Stimulated activated CD8-positive, alpha-beta memory T cell treated with anti-CD3 and anti-CD28 coated beads, Interleukin-15, amount 100 ng/mL, for 1 hour (primary cell): Measurements from ENCODE around the gene RNF144B.
"Not testable (repeated sequence)": the region's sequence is repeated elsewhere in the genome, so short reads cannot be mapped to it uniquely, and the experiment has no call there.

Experiments
- DNase-seq: peaks from one replicate; pipeline ENCODE4 v3.0.0-alpha.2; 2020; ENCODE audit warnings: low read depth

Gene RNF144B

GRCh38 chr6:18409602-18410001, 22.5 kb downstream of the RNF144B start:
- not testable (repeated sequence) for DNase-seq

DNA sequence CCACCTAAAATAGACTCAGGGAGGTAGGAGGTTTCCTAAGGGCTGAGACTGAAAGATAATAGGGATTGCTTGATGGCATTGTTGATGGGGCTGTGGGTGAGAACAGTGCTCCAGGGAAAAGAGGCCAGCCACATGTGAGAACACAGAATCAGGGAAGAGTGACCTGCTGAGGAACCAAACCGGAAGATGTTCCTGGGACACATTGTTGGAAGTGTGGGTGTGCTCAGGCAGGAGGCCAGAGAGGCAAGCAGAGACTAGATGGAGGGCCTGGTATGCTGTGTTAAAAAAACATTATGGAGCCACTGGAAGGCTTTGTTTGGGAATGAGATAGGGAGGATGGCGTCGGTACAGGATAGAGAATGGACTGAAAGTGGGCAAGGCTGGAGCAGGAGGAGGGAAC, 23.3 kb downstream of the RNF144B start:
- DNase-seq, result no peak

DNA sequence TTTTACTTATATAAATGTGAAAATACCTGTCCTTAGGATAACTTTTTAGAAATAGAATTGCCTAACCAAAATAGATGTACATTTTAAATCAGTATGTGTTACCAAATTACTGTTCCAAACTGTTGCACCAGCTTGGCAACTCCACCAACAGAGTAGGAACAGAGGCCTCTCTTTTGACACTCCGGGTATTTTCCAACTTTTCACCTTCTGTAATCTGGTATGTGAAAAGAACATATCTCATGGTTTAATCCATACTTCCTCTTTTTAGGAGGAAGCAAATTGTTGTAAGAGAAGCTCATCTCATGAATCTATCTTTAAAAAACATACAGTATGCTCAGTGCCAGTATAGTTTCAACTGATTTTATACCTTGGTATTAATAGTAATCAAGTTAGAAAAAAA, 24.9 kb downstream of the RNF144B start:
- no peak for DNase-seq

DNA sequence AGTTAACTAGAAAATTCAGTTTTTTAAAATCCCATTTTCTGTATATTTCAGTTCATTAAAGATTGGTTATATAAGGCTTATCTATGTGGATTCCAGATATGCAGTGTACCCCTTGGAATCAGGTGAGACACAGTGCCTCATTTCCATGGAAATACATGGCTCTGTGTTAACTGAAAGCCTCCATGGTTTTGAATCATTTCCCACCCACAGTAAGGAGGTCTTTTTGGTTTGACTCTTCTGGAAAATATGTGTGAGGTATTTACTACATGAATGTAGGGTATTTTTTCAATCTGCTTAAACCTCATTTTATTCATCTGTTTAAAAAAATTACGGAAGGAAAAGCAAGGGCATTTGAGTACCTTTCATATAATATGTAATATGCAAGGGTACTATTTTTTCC, 25.5 kb downstream of the RNF144B start:
- no peak for DNase-seq

DNA sequence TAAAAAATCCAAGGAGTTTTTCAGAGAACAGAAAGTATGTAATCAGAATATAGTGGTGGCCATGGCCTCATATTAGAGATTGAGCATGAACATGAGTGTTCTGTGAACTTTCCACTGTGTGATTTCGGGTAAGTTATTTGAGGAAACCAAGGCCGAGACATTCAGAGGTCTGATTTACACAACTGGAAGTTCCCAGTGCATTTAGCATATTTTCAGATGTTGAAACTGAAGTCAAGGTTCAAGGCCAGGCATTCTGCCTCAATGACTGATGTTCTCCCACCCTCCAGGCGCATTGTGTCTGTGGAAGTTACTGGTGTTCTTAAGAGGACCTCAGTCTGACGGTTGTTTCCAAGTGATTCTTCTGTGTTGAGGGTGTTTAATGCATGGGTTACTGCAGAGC, 26.2 kb downstream of the RNF144B start:
- no peak for DNase-seq

DNA sequence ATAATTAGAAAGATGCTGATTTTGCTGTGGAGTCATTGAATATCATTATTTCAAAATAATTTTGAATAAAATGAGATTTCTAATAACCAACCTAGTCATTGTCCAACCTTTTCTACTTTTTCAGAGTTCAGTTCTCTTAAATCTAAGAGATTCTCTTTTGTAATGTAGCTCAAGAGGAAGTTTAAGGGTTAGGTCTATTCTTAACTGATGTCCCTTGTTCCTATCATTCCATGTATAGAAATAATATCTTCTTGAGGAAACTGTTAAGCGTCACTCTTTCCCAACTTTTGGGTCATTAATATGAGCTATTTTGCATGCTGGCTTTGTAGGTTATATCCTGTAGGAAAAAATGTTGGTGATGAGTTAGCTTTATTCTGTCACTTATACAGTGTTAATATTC, 27.0 kb downstream of the RNF144B start:
- DNase-seq, result no peak

DNA sequence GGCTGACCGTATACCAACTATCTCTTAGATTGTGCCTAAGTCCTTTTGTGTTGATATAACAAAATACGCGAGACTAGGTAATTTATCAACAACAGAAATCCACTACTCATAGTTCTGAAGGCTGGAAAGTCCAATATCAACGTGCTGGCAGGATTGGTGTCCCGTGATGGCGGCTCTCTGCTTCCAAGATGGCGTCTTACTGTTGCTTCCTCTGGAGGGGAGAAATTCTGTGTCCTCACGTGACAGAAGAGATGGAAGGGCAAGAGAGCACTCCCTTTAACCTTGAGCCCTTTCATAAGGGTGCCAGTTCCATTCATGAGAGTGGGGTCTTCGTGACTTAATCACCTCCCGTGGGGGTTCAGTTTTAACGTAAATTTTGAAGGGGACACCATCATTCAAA, 28.1 kb downstream of the RNF144B start:
- no peak for DNase-seq

- DNase-seq, result no peak
Observed at GRCh38 chr6:18415671-18416340, 28.7 kb downstream of the RNF144B start.

- no peak for DNase-seq
Observed at GRCh38 chr6:18416341-18416679, 29.2 kb downstream of the RNF144B start.

GRCh38 chr6:18420328-18420727, 33.2 kb downstream of the RNF144B start:
- no peak for DNase-seq

DNA sequence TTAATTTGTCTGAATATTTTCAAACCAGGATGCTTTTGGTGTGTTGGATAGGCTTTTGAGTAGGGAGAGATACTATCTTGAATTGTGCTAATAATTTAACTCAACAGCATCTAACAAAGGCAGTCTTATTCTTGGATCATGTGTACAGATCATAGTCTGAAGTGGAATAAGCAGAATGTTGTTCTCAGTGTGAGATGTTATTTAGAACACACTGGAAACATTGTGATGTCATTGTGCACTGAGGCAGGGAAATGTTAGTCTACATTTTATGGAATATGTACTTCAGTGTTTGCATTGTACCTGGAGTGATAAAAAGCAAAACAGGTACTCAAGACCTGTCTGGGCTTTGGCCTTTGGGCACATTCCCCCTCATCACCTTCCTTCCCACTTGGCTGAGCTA, 35.0 kb downstream of the RNF144B start:
- no peak for DNase-seq

DNA sequence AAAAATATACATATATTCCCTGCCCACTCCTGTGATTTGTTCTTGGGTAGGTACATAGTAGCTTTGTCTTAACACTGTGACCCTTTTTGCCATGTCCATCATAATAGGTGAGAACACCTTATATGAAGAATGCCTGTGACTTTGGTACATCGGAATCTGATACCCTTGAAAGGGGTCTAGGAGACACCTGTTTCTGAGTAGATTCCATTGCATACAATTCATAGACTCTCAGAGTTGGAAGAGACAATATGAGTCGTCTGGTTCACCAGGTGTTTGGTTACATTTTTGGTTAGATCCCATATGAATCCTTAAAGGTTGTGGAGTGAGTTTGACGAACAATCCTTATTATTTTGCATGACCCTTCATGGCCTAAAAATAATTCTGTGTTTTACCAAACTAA, 36.3 kb downstream of the RNF144B start:
- no peak for DNase-seq

GRCh38 chr6:18424201-18424600, 37.1 kb downstream of the RNF144B start:
- DNase-seq, result no peak

DNA sequence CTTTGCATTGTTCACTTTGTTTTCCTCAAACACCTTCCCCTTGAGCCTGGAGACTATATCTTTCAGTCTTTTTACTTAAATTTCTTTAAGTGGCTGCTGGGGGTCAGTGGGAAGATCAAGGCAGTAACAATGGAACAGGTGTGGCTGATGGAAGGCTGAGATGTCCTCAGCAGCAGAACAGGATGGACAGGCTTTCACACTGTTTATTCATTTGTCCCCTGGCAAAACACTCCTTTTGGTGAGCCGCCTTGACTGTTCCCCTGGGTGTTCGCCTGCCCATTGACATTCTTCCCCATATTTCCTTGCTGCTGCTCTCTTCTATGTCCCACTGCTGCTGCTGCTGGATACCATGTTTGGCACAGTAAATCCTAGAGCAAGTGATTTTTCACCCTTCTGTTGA, 38.1 kb downstream of the RNF144B start:
- DNase-seq, result no peak

DNA sequence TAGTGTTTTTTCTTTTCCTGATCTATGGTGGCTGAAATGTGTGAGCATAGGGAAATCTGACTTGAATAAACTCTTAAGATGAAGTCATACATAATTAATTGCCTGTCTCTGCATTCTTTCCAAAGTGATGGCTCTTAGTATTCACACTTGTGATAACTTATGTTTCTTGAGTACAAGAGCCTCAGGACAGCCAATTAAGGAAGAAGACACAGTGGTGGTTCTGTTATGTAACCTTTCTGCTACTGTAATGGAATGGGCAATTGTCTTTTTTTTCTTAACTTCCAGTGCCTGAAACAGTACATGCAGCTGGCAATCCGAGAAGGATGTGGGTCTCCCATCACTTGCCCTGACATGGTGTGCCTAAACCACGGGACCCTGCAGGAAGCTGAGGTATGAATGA, 40.1 kb downstream of the RNF144B start:
- DNase-seq, result no peak

DNA sequence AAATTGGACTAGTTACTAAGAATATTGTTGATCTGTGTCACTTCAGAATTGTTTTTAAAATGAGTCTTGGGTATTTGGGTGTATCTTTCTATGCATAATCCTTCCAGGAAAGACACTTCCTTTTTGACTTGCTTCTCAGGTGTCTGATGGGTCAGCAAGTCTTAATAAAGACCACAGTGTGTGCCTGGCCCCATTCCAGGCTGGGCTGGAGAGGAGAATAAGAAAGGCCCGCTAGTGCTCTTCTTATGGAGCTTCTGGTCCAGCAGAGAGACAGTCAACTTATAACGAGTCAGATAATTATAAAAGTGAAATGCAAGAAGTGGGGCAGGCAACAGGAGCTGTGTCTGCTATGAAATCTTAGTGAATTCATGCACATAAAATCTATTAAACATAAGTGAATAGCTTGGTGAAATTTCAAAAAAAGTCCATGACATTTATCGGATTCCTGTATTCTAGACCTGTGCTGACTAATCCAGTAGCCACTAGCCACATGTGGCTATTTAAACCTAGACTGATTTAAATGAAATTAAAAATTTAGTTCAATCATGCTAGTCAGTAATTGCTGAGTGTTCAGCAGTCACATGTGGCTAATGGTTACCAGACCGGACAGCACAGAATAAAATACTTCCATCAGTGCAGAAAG, 42.6 kb downstream of the RNF144B start:
- DNase-seq, result no peak

GRCh38 chr6:18431581-18431980, 44.4 kb downstream of the RNF144B start:
- DNase-seq, result no peak

DNA sequence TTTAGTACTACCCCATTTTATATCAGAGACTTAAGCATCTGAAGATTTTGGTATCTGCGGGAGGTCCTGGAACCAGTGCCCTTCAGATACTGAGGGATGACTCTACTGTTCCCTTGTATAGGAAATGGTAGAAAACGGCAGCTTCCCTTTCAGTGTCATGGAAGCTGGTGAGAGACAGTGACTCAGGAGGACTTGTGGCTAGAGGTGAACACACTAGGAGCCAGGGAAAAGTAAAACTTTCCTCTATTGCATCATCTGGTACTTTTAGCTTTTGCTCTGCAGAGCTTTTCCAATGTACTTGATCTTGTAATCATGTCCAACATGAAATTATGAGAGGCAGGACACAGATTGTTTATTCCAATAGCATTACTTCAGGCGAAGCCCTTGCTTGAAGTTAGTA, 45.0 kb downstream of the RNF144B start:
- no peak for DNase-seq

- no peak for DNase-seq
Observed at GRCh38 chr6:18432619-18433018, 45.5 kb downstream of the RNF144B start.

- no peak for DNase-seq
Observed at GRCh38 chr6:18433059-18433458, 45.9 kb downstream of the RNF144B start.

DNA sequence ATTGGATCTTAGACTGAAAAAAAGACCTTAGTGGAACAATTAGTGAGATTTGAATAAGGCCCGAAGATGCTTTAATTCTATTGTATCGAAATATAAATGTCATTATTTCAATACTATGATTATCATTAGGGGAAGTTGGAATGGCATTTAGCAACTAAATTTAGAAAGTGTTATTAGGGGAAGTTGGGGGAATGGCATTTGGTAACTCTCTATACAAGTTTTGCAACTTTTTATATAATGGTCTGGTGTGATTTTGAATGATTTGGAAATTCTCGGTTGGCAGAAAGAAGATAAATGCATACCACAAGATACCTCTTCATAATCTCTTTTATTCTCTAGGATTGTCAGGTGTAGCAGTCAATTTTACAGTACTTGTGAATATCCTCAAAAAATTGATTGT, 49.2 kb downstream of the RNF144B start:
- DNase-seq, result no peak

GRCh38 chr6:18439581-18439980, 52.4 kb downstream of the RNF144B start:
- no peak for DNase-seq

- DNase-seq, result no peak
Observed at GRCh38 chr6:18441251-18441979, 54.3 kb downstream of the RNF144B start.

- DNase-seq, result no peak
Observed at GRCh38 chr6:18444111-18444510, 57.0 kb downstream of the RNF144B start.
